ENCODE data around the gene CDC42BPA.

CDC42BPA gene

GRCh38 chr1:227314014-227314848 lies 4.1 kb downstream of the CDC42BPA start:
- TF ChIP-seq CSRNP3 (CRISPR knock-in tag; IDR thresholded peaks at IDR 0.05) (no peak), TOX (CRISPR knock-in tag; IDR thresholded peaks at IDR 0.05; ENCODE audit: borderline replicate concordance) (no peak), ZFP3 (CRISPR knock-in tag; IDR thresholded peaks at IDR 0.05) (no peak), SNAI2 (CRISPR knock-in tag; IDR thresholded peaks at IDR 0.05) (no peak), RARB (CRISPR knock-in tag; IDR thresholded peaks at IDR 0.05) (no peak), TCF4 (CRISPR knock-in tag; IDR thresholded peaks at IDR 0.05; ENCODE audit: borderline replicate concordance) (no peak), ZFP30 (CRISPR knock-in tag; IDR thresholded peaks at IDR 0.05) (no peak), GLIS3 (CRISPR knock-in tag; IDR thresholded peaks at IDR 0.05) (no peak), CSDC2 (CRISPR knock-in tag; IDR thresholded peaks at IDR 0.05) (no peak)
- ATAC-seq, result no peak

GRCh38 chr1:227312361-227313025 lies 5.8 kb downstream of the CDC42BPA start:
- no peak for ATAC-seq
- TF ChIP-seq PATZ1 (CRISPR knock-in tag; IDR thresholded peaks at IDR 0.05; ENCODE audit: borderline replicate concordance), result no peak
- no peak for TF ChIP-seq ESRRG (CRISPR knock-in tag; IDR thresholded peaks at IDR 0.05)
- TF ChIP-seq ARNTL (CRISPR knock-in tag; IDR thresholded peaks at IDR 0.05; ENCODE audit: borderline replicate concordance, low read depth), result no peak
- TF ChIP-seq ZNF70 (CRISPR knock-in tag; IDR thresholded peaks at IDR 0.05), result no peak
- TF ChIP-seq ZFP3 (CRISPR knock-in tag; IDR thresholded peaks at IDR 0.05), result no peak
- TF ChIP-seq PPARA (CRISPR knock-in tag; IDR thresholded peaks at IDR 0.05; ENCODE audit: borderline replicate concordance), result no peak
- TF ChIP-seq ZNF8 (CRISPR knock-in tag; IDR thresholded peaks at IDR 0.05), result no peak
- no peak for TF ChIP-seq SNAI2 (CRISPR knock-in tag; IDR thresholded peaks at IDR 0.05)
- no peak for TF ChIP-seq RARB (CRISPR knock-in tag; IDR thresholded peaks at IDR 0.05)
- TF ChIP-seq CSRNP3 (CRISPR knock-in tag; IDR thresholded peaks at IDR 0.05), result no peak
- TF ChIP-seq CREB5 (CRISPR knock-in tag; IDR thresholded peaks at IDR 0.05; ENCODE audit: low read depth), result no peak
- TF ChIP-seq ISL1 (CRISPR knock-in tag; IDR thresholded peaks at IDR 0.05), result no peak
- no peak for TF ChIP-seq ZNF565 (CRISPR knock-in tag; conservative IDR thresholded peaks at IDR 0.05; ENCODE audit: low read depth)
- no peak for TF ChIP-seq OSR1 (CRISPR knock-in tag; IDR thresholded peaks at IDR 0.05)
- no peak for TF ChIP-seq TOX (CRISPR knock-in tag; IDR thresholded peaks at IDR 0.05; ENCODE audit: borderline replicate concordance)
- no peak for TF ChIP-seq TCF4 (CRISPR knock-in tag; IDR thresholded peaks at IDR 0.05; ENCODE audit: borderline replicate concordance)
- TF ChIP-seq CSDC2 (CRISPR knock-in tag; IDR thresholded peaks at IDR 0.05), result no peak
- no peak for TF ChIP-seq TSHZ2 (CRISPR knock-in tag; IDR thresholded peaks at IDR 0.05)
